K562 treated with DMSO at 1 percent for 12 hours (cell line): ENCODE measurements around the gene TXNDC17. TPM values are rescaled to one million over a fixed set of nuclear protein-coding genes. Genes with fewer than 3 reads are reported as not detected.

Experiments
- total RNA-seq: library from RNA; unstranded; fragments of 300-600 nt; gene quantifications from 2 replicates; pipeline ENCODE4 v1.2.3, GENCODE V29; 2022; ENCODE audit not compliant: insufficient read depth

TXNDC17 gene
- total RNA-seq, result 80.7 and 111 TPM in 2 replicates

DNA sequence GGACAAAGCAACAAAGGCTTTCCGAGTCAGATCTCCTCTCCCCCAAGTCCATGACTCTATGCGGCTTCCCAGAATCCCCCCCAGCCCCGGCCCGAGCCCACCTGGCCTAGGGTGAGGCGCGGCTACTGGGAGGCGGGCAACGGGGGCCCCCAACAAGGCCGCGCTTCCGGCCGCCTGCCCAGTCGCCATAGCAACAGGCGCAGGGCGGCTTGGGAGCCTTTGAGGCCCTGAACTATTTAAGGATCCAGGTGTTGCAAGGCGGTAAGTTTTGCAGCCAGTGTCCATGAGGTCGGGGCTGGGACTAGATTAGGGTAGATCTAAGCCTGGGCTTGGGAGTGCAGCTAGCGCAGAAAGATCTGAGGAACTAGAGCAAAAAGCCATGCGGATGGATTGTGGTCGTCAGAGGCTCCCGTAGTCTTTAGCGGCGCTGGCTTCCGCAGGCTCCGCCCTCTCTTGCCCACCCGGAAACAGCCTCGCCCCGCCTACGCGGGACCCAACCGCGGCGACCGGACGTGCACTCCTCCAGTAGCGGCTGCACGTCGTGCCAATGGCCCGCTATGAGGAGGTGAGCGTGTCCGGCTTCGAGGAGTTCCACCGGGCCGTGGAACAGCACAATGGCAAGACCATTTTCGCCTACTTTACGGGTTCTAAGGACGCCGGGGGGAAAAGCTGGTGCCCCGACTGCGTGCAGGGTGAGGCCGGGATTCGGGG is at the start of gene TXNDC17, which contains the start of gene KIAA0753:
Gene TXNDC17 (plus strand): TSS at position 525 of the 711 bp plus-strand sequence. CDS start 23 bp downstream, at position 548.
Gene KIAA0753 (minus strand): TSS at position 176 of the 711 bp plus-strand sequence. CDS start 5,608 bp downstream, outside the sequence.

DNA sequence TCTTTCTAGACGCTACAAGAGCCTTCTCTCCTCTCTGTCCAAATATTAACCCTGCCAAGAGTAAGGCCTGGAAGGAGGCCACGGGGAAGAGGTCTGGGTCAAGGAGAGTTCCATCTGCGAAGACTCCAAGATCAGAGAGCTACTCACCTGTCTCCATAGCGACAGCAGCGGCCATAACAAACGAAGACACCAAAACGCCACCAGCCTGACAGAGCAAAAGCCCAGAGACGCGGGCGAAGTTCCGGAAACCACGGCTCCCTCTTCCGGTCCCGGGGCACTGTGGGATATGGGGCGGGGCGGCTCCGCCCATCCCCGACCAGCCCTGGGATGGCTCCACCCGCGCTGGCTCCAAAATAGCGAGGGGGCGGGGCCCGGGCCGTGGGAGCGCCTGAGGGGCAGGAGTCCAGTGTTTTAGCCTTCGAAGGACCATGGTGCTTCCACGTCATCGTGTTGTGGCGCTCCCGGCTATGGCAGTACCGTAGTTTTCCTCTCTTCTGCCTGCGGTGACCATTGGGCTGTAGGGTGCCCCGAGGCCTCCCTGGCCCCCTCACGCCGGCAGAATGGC is 10.6 kb downstream of the TXNDC17 start, which contains the start of the genes C17orf100 and MED31:
Gene C17orf100 (plus strand): TSS at position 409 of the 565 bp plus-strand sequence. CDS start 152 bp downstream, at position 561.
Gene MED31 (minus strand): TSS at position 252 of the 565 bp plus-strand sequence. CDS start 77 bp downstream, at position 175.

Other genes with a start within 250 kb of the TXNDC17 start
- gene AIPL1, start 205.9 kb upstream of the TXNDC17 start, total RNA-seq, result not detected in 2 replicates
- 11.6 and 16.0 TPM in 2 replicates for gene PIMREG, start 196.6 kb upstream of the TXNDC17 start, total RNA-seq
- gene PITPNM3, start 84.5 kb upstream of the TXNDC17 start, total RNA-seq, result 0.14 and 0.26 TPM in 2 replicates
- 1.5 and 4.4 TPM in 2 replicates for gene KIAA0753, start 349 bp upstream of the TXNDC17 start, total RNA-seq
- gene MED31, start 10.5 kb downstream of the TXNDC17 start, total RNA-seq, result 4.5 and 6.6 TPM in 2 replicates
- 2.3 and 2.7 TPM in 2 replicates for gene C17orf100, start 10.7 kb downstream of the TXNDC17 start, total RNA-seq
- 0.10 TPM in 1 of 2 replicates, not detected in the other for gene SLC13A5, start 72.3 kb downstream of the TXNDC17 start, total RNA-seq
- gene XAF1, start 115.0 kb downstream of the TXNDC17 start, total RNA-seq, result 0.52 TPM in 1 of 2 replicates, not detected in the other
- gene FBXO39, start 135.2 kb downstream of the TXNDC17 start, total RNA-seq, result not detected in 2 replicates
- gene TEKT1, start 190.7 kb downstream of the TXNDC17 start, total RNA-seq, result not detected in 2 replicates